ENCODE results near the gene MSRB3. TPM values are rescaled to one million over a fixed set of nuclear protein-coding genes. Genes with fewer than 3 reads are reported as not detected.

Gene MSRB3
- total RNA-seq, 3 donors from 2014 or later (not counting 1 experiment from before 2014, with no cell fraction given): 2.4 to 3.4 (median 3.1) TPM

DNA sequence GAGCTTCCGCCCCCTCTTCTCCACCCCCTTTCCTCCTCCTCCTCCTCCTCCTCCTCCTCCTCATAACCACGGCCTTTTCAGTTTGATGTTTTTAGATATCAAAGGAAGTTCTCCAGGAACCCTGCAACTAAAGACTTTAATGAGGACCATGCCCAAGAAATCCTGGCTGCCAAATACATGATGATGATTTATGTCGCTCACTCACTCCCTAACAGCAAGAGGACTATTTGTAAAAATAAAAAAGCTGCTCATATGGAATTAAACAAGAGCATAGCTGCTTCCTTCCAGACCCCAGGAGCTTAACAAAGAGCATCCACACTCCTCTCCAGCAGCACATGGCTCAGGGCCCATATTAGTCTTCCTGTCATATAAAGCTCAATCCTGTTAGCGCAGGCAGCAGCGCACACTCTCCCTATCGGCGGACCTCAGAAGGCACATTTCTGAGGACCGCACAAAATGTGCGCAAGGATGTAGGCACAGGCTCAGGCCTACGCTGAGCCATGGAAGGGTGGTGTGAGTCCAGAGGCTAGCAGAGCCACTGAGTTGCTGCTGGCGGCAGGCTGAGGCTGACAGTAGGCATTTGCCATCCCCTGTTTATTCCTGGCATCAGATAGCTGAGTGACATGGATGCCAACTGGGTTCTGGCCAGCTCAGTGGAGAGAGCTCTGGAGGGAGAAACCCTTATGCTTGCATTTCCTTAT is 232.8 kb downstream of the MSRB3 start:
- Mint-ChIP-seq H3K9me3 (no peaks in the 10 kb centered on the region), H3K36me3 (no peaks in the 10 kb centered on the region), H3K27ac (no peak overlapping the region), H3K4me3 (no peak overlapping the region), H3K27me3 (ENCODE audit: low read depth in 2 of 2) (peaks cover 4 to 17% of the 10 kb centered on the region in 2 donors), H3K4me1 (no peaks in the 10 kb centered on the region)
- intact Hi-C loops (cut with micrococcal nuclease): no loop called here
- no peaks in the 10 kb centered on the region for H3K36me3 ChIP-seq (ENCODE audit: control insufficient read depth, insufficient read depth, low read length)
- ATAC-seq: no peak
- DNase-seq: no peak
- H3K27me3 ChIP-seq (ENCODE audit: control insufficient read depth, insufficient read depth, low read length): no peaks in the 10 kb centered on the region
- H3K4me3 ChIP-seq (ENCODE audit: low read length): no peak overlapping the region
- H3K9me3 ChIP-seq (ENCODE audit: control insufficient read depth, insufficient read depth, low read length): no peaks in the 10 kb centered on the region
- WGBS (ENCODE audit: insufficient coverage): 96% methylated on average over 9 of the region's 11 CpGs
- H3K4me1 ChIP-seq (ENCODE audit: control insufficient read depth, insufficient read depth, low read length): no peaks in the 10 kb centered on the region
- TF ChIP-seq CTCF (IDR thresholded peaks at IDR 0.05): no peak
- no peak overlapping the region for H3K27ac ChIP-seq (ENCODE audit: low read length)

GRCh38 chr12:65511912-65512311 is 233.4 kb downstream of the MSRB3 start:
- TF ChIP-seq CTCF (IDR thresholded peaks at IDR 0.05): no peak
- H3K4me3 Mint-ChIP-seq: no peak overlapping the region
- Histone ChIP-seq H3K4me3 (ENCODE audit: low read length) (no peak overlapping the region), H3K36me3 (ENCODE audit: control insufficient read depth, insufficient read depth, low read length) (no peaks in the 10 kb centered on the region), H3K27ac (ENCODE audit: low read length) (no peak overlapping the region), H3K27me3 (ENCODE audit: control insufficient read depth, insufficient read depth, low read length) (no peaks in the 10 kb centered on the region), H3K4me1 (ENCODE audit: control insufficient read depth, insufficient read depth, low read length) (no peaks in the 10 kb centered on the region), H3K9me3 (ENCODE audit: control insufficient read depth, insufficient read depth, low read length) (no peaks in the 10 kb centered on the region)
- H3K9me3 Mint-ChIP-seq: no peaks in the 10 kb centered on the region
- no peaks in the 10 kb centered on the region for H3K4me1 Mint-ChIP-seq
- no peaks in the 10 kb centered on the region for H3K36me3 Mint-ChIP-seq
- H3K27me3 Mint-ChIP-seq (ENCODE audit: low read depth in 2 of 2): peaks cover 3 to 14% of the 10 kb centered on the region in 2 donors
- no peak overlapping the region for H3K27ac Mint-ChIP-seq
- WGBS (ENCODE audit: insufficient coverage): 87% methylated on average over 3 of the region's 3 CpGs
- intact Hi-C loops (cut with micrococcal nuclease): no loop called here
- no peak for DNase-seq
- no peak for ATAC-seq

Other genes with a start within 250 kb of the MSRB3 start
- not detected for gene WIF1, start 157.4 kb upstream of the MSRB3 start, total RNA-seq
- 10 to 100 TPM; 67.3 to 76.2 (median 71.1) TPM for gene LEMD3, start 109.1 kb upstream of the MSRB3 start, total RNA-seq

Data from natural killer cell (primary cell).